Right renal pelvis (tissue), 4 donors: ENCODE data around the gene TMEM185B. TPM values are rescaled to one million over a fixed set of nuclear protein-coding genes. Genes with fewer than 3 reads are reported as not detected.
"Not testable (repeated sequence)": the region's sequence is repeated elsewhere in the genome, so short reads cannot be mapped to it uniquely, and the experiment has no call there.

Source experiments
- DNase-seq, 4 donors: peaks; one replicate each; pipeline ENCODE4 v3.0.0-alpha.2; 2013; ENCODE audit warnings: low read depth in 4 of 4, low spot score in 3 of 4, missing footprints in 1 of 4
- polyA plus RNA-seq, 4 donors: library from polyadenylated mRNA; unstranded; fragments of 120-200 nt; gene quantifications; one replicate each; pipeline ENCODE4 v1.2.1, GENCODE V29; 2013; ENCODE audit not compliant: insufficient read length in 4 of 4

The TMEM185B gene
- polyA plus RNA-seq, 4 donors, result 24.7 to 30.1 (median 26.9) TPM

GRCh38 chr2:120209427-120210269 is 13.6 kb downstream of the TMEM185B start:
- no peak for DNase-seq

GRCh38 chr2:120208381-120209353 is 14.5 kb downstream of the TMEM185B start:
- no peak for DNase-seq

GRCh38 chr2:120206022-120206581 is 17.1 kb downstream of the TMEM185B start:
- no peak for DNase-seq

- DNase-seq, result no peak
Measured at GRCh38 chr2:120204945-120205670, 18.1 kb downstream of the TMEM185B start.

GRCh38 chr2:120204417-120204816 is 18.8 kb downstream of the TMEM185B start:
- no peak for DNase-seq

- no peak for DNase-seq
Measured at GRCh38 chr2:120204022-120204405, 19.2 kb downstream of the TMEM185B start.

- DNase-seq, result no peak
Measured at GRCh38 chr2:120203251-120204021, 19.8 kb downstream of the TMEM185B start.

GRCh38 chr2:120199817-120200459 is 23.3 kb downstream of the TMEM185B start:
- DNase-seq, result not testable (repeated sequence)

- no peak for DNase-seq
Measured at GRCh38 chr2:120195553-120195952, 27.6 kb downstream of the TMEM185B start.

GRCh38 chr2:120192280-120192679 is 30.9 kb downstream of the TMEM185B start:
- no peak for DNase-seq

GRCh38 chr2:120189189-120189588 is 34.0 kb downstream of the TMEM185B start:
- DNase-seq, result no peak

GRCh38 chr2:120182019-120182560 is 41.1 kb downstream of the TMEM185B start:
- DNase-seq, result no peak

- no peak for DNase-seq
Measured at GRCh38 chr2:120180066-120180465, 43.1 kb downstream of the TMEM185B start.

GRCh38 chr2:120179396-120179795 is 43.8 kb downstream of the TMEM185B start:
- DNase-seq, result no peak

- no peak for DNase-seq
Measured at GRCh38 chr2:120177973-120178372, 45.2 kb downstream of the TMEM185B start.

GRCh38 chr2:120177001-120177621 is 46.1 kb downstream of the TMEM185B start:
- DNase-seq, result no peak

GRCh38 chr2:120176526-120176925 is 46.7 kb downstream of the TMEM185B start:
- no peak for DNase-seq

- DNase-seq, result peak; percentile 41 to 65 (median 54)
Measured at GRCh38 chr2:120174963-120175581, 48.1 kb downstream of the TMEM185B start.
